NOMO-1 (cell line): ENCODE measurements around the gene DDX18.

Source experiments
- DNase-seq, 2 experiments: peaks; one replicate each; lab custom pipeline; 2025; ENCODE audit not compliant: unreplicated experiment in 2 of 2; lab: John Stamatoyannopoulos, UW

DDX18 gene

GRCh38 chr2:117833911-117834310 lies 19.4 kb downstream of the DDX18 start:
- DNase-seq: no peak

DNA sequence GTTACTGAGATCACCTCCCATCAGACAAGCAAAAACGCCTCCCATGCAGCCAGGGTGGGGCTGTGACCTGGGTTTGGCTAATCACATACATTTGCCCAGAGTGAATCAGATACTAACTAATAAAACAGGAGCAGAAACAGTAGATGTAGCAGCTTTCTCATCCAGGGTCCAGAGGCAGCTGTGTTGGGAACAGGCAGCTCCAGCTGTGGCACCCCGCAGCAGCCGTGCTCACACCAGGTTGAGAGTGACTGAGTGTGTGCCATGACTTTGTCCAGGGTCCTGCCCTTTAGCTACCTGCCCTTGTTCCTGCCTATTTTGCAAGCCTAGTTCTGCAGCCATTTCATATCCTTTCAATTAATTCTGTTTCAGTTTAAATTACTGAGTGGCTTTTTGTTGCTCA lies 20.5 kb downstream of the DDX18 start:
- DNase-seq: no peak

DNA sequence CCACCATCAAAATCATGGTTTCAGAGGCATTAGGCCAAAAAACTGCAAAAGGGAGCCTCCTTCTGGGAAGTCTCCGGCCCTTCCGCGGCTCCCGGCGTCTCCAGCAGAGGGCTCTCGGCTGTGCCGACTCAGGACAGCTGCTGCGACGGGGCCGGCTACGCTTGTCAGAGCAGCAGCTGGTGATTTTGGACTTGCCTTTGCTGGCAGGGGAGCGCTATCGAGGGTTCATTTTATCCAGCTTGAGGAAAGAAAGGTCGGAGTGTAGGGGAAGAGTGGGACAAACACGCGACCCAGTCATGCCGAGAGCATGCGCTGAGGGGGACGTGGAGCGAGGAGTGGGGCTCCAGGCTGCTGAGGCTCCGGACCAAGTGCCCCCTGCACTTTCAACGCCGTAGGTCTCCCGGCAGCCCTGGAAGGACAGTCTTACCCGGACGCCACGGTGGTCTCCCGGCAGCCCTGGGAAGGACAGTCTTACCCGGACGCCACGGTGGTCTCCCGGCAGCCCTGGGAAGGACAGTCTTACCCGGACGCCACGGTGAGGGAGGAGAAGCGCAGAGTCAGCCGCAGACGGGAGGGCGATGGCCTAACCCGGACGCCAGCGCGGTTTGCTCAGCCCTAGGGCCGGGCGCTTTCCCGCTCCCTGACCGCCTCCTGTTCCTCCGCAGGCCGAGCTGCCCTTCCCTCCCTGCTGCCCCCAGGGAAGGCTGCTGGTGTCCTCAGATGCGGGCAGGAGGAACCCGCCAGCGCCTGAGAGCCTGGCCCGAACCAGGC lies 21.7 kb downstream of the DDX18 start:
- no peak for DNase-seq

DNA sequence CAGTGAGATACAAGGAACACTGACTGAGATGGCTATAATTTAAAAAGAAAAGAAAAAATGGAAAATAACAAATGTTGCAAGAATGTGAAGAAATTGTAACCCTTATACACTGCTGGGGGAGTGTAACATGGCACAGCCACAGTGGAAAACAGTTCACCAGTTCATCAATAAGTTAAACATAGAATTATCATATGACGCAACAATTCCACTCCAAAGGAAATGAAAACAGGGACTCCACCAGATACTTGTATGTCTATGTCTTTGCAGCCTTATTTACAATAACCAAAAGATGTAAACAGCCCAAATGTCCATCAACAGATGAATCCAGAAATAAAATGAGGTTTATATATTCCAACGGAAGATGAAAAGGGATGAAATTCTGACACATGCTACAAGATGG lies 30.8 kb downstream of the DDX18 start:
- no peak for DNase-seq

- DNase-seq: no peak
These were observed 35.5 kb downstream of the DDX18 start for GRCh38 chr2:117850015-117850414.

- no peak for DNase-seq
These were observed 36.0 kb downstream of the DDX18 start for GRCh38 chr2:117850461-117850860.

DNA sequence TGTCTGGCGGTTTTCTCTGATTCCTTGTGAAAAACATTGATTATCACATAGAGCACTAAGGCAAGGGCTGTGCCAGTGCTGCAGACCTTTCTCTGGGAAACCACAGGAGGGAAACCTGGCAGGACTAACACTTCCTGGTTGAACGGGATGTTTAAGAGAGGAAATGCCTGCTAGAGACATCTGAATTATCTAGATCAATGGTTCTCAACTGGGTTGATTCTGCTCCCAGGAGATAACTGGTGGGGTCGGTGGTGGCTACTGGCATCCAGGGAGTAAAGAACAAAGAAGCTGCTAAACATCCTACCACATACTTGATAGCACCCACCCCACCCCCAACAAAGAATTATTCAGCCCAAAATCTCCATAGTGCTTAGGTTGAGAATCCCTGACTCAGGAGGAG lies 37.5 kb downstream of the DDX18 start:
- no peak for DNase-seq

GRCh38 chr2:117853316-117853715 lies 38.8 kb downstream of the DDX18 start:
- no peak for DNase-seq

GRCh38 chr2:117853873-117854272 lies 39.4 kb downstream of the DDX18 start:
- DNase-seq: no peak

GRCh38 chr2:117854610-117855009 lies 40.1 kb downstream of the DDX18 start:
- DNase-seq: no peak

DNA sequence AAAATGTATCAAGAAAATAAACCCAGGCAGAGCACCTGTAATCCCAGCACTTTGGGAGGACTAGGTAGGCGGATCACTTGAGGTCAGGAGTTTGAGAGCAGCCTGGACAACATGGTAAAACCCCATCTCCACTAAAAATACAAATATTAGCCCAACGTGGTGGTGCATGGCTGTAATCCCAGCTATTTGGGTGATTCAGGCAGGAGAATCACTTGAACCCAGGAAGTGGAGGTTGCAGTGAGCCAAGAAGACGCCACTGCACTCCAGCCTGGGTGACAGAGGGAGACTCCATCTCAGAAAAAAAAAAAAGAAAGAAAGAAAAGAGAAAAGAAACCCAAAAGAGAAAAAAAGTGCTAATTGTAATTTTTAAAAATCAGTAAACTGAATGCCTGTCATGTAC lies 41.4 kb downstream of the DDX18 start:
- no peak for DNase-seq

DNA sequence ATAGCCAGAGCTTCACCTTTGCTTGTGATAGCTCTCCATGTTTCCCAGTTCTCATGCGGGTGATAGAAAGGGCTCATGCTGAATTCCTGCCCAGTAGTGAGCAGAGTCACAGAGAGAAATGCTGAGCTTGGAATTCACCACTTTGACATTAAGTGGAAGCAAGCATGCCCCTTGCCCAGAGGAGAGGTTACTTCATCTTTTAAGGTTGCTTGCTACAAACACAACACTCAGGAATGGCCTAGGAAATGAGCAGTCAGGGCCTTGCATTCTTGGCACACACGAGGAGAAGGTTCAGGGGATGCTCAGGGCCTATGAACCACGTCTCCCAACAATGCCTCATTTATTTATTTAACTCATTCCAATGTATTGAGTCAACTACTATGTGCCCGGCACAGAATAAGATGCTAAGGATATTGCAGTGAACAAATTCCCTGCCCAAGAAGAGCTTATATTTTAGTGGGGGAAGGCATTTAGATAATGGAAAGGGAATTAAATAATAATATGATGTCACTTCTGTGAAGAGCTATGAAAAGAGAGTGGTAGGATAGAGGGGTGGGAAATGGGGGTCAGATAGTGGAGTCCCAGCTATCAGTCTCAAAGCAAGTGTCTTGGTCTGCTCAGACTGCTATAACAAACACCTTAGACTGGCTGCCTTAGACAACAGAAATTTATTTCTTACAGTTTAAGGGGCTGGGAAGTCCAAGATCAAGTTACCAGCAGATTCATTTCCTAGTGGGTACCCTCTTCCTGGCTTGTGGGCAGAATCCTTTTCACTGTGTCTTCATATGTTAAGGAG lies 42.1 kb downstream of the DDX18 start:
- no peak for DNase-seq

GRCh38 chr2:117858336-117858735 lies 43.8 kb downstream of the DDX18 start:
- DNase-seq: no peak

GRCh38 chr2:117858892-117859531 lies 44.5 kb downstream of the DDX18 start:
- DNase-seq: no peak

DNA sequence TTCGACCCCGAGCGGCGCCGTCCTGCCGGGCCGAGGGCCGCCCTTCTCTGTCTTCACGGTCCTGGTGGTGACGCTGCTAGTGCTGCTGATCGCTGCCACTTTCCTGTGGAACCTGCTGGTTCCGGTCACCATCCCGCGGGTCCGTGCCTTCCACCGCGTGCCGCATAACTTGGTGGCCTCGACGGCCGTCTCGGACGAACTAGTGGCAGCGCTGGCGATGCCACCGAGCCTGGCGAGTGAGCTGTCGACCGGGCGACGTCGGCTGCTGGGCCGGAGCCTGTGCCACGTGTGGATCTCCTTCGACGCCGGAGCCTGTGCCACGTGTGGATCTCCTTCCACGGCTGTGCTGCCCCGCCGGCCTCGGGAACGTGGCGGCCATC lies 45.0 kb downstream of the DDX18 start:
- DNase-seq: no peak

DNA sequence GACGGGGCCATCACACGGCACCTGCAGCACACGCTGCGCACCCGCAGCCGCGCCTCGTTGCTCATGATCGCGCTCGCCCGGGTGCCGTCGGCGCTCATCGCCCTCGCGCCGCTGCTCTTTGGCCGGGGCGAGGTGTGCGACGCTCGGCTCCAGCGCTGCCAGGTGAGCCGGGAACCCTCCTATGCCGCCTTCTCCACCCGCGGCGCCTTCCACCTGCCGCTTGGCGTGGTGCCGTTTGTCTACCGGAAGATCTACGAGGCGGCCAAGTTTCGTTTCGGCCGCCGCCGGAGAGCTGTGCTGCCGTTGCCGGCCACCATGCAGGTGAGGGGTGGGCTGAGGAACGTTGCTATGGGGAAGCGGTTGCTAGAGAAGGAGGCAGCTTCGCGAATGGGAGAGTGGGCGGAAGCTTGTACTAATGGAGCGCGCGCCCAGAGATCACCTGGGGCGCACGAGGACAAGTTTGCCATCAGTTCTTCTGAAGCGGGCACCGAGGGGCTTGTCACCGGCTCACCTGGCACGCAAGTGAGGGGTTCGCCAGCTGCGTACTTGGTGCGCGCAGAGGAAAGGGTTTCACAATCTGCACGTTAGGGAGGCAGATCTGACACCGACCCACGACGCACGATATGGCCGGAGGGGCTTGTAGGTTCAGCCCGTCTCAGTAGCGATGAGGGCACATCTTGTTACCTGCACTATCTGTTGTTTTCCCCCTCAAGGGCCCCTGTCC lies 45.6 kb downstream of the DDX18 start:
- no peak for DNase-seq

GRCh38 chr2:117862459-117862858 lies 48.0 kb downstream of the DDX18 start:
- DNase-seq: no peak

DNA sequence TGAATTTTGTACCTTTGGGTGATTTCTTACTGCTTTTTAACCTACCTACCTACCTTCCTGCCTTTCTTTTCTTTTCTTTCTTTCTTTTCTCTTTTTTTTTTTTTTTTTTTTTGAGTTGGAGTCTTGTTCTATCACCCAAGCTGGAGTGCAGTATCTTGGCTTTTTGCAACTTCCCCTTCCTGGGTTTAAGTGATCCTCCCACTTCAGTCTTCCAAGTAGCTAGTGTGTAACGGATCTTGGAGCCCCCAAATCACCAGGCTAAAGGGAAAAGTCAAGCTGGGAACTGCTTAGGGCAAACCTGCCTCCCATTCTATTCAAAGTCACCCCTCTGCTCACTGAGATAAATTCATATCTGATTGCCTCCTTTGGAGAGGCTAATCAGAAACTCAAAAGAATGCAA lies 61.3 kb downstream of the DDX18 start:
- no peak for DNase-seq

DNA sequence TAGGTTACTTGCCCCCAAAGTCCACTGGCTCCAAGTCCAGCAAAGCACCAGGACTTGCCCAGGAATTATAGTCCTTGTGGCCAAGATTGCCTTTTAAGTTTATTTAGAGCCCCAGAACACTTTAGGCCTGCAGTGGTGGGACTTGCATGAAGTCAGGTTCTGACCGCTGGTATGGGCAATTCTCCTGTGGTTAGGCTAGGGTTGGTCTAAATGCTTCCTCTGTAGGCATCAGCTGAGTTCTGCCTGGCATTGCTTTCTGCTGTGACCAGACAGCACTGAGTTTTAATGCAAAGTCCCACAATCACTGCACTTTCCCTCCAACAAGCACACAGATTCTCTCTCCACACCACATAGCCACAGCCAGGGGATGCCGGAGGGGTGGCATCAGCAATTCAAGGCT lies 64.5 kb downstream of the DDX18 start:
- no peak for DNase-seq
